ENCODE measurements around the gene PANX1. TPM values are rescaled to one million over a fixed set of nuclear protein-coding genes. Genes with fewer than 3 reads are reported as not detected.

The PANX1 gene
- 10 to 100 TPM; 10.8 to 11.4 TPM for total RNA-seq

GRCh38 chr11:94128746-94129511, at the start of gene PANX1:
Gene PANX1, plus strand, starts transcription at chr11:94128841. Its CDS starts 472 bp downstream, at chr11:94129313.
- intact Hi-C loops (cut with micrococcal nuclease): loop anchor here (10.0 kb wide), 1 partner anchor 384 kb away; the partner anchor contains the start of genes C11orf54 and TAF1D
- H3K4me3 Mint-ChIP-seq: no peak within 1 kb of the TSS
- peaks cover 2% of the 10 kb centered on the region for H3K9me3 Mint-ChIP-seq
- ChIA-PET CTCF (interaction anchor here (0.8 to 3.0 kb wide), 5 partner anchors 16 to 376 kb away, joined by 3 to 8 read pairs (median 3); no protein-coding TSS in a partner anchor), POLR2A (interaction anchor here (0.7 to 2.7 kb wide), 11 partner anchors 8 to 388 kb away, joined by 3 to 12 read pairs (median 5); partner anchors contain the start of genes C11orf54, MED17 and TAF1D)
- peaks cover 21% of the 10 kb centered on the region for H3K4me1 Mint-ChIP-seq (ENCODE audit: low read depth)
- DNase-seq (peak; percentile 81), ATAC-seq (peak; percentile 82)
- H3K27ac Mint-ChIP-seq: peak within 1 kb of the TSS; percentile 92
- no peak for TF ChIP-seq CTCF (IDR thresholded peaks at IDR 0.05)
- no peaks in the 10 kb centered on the region for H3K27me3 Mint-ChIP-seq
- H3K36me3 Mint-ChIP-seq (ENCODE audit: low read depth): no peaks in the 10 kb centered on the region

- ChIA-PET POLR2A (no interaction called here), CTCF (no interaction called here)
- no peaks in the 10 kb centered on the region for H3K36me3 Mint-ChIP-seq (ENCODE audit: low read depth)
- TF ChIP-seq CTCF (IDR thresholded peaks at IDR 0.05): no peak
- peaks cover 30% of the 10 kb centered on the region for H3K27me3 Mint-ChIP-seq
- no peak overlapping the region for H3K4me3 Mint-ChIP-seq
- H3K9me3 Mint-ChIP-seq: no peaks in the 10 kb centered on the region
- H3K27ac Mint-ChIP-seq: no peak overlapping the region
- ATAC-seq (no peak), DNase-seq (no peak)
- intact Hi-C loops (cut with micrococcal nuclease): no loop called here
- H3K4me1 Mint-ChIP-seq (ENCODE audit: low read depth): no peaks in the 10 kb centered on the region
Observed at GRCh38 chr11:94084164-94084563, 44.5 kb upstream of the PANX1 start.

GRCh38 chr11:94088906-94089305, 39.7 kb upstream of the PANX1 start:
- ChIA-PET CTCF (no interaction called here), POLR2A (no interaction called here)
- TF ChIP-seq CTCF (IDR thresholded peaks at IDR 0.05): no peak
- no peak overlapping the region for H3K27ac Mint-ChIP-seq
- H3K27me3 Mint-ChIP-seq: peaks cover 20% of the 10 kb centered on the region
- no peak overlapping the region for H3K4me3 Mint-ChIP-seq
- H3K4me1 Mint-ChIP-seq (ENCODE audit: low read depth): no peaks in the 10 kb centered on the region
- H3K36me3 Mint-ChIP-seq (ENCODE audit: low read depth): no peaks in the 10 kb centered on the region
- intact Hi-C loops (cut with micrococcal nuclease): no loop called here
- no peak for DNase-seq
- no peaks in the 10 kb centered on the region for H3K9me3 Mint-ChIP-seq
- ATAC-seq: no peak

- Mint-ChIP-seq H3K27ac (no peak overlapping the region), H3K4me1 (ENCODE audit: low read depth) (no peaks in the 10 kb centered on the region), H3K4me3 (no peak overlapping the region), H3K36me3 (ENCODE audit: low read depth) (no peaks in the 10 kb centered on the region), H3K9me3 (no peaks in the 10 kb centered on the region), H3K27me3 (peaks cover 20% of the 10 kb centered on the region)
- DNase-seq (no peak), ATAC-seq (no peak)
- CTCF ChIA-PET: no interaction called here
- intact Hi-C loops (cut with micrococcal nuclease): no loop called here
- POLR2A ChIA-PET: no interaction called here
- no peak for TF ChIP-seq CTCF (IDR thresholded peaks at IDR 0.05)
Observed at GRCh38 chr11:94089341-94089740, 39.3 kb upstream of the PANX1 start.

GRCh38 chr11:94090401-94090800, 38.2 kb upstream of the PANX1 start:
- DNase-seq (no peak), ATAC-seq (no peak)

More at GRCh38 chr11:94090401-94090800, 38.2 kb upstream of the PANX1 start:
- Mint-ChIP-seq H3K4me3 (no peak overlapping the region), H3K27me3 (peaks cover 19% of the 10 kb centered on the region), H3K4me1 (ENCODE audit: low read depth) (no peaks in the 10 kb centered on the region), H3K36me3 (ENCODE audit: low read depth) (no peaks in the 10 kb centered on the region), H3K9me3 (no peaks in the 10 kb centered on the region), H3K27ac (no peak overlapping the region)
- POLR2A ChIA-PET: no interaction called here
- TF ChIP-seq CTCF (IDR thresholded peaks at IDR 0.05): no peak
- CTCF ChIA-PET: no interaction called here
- intact Hi-C loops (cut with micrococcal nuclease): no loop called here
